Stimulated activated CD4-positive, alpha-beta T cell treated with anti-CD3 and anti-CD28 coated beads, Interleukin-4, amount 100 ng/mL, for 24 hours (primary cell): ENCODE data around the gene DDRGK1.
A peak's percentile ranks its signal among the peaks of the same experiment; 100 is the strongest.

Experiments
- DNase-seq: peaks from one replicate; pipeline ENCODE4 v3.0.0-alpha.2; 2020

DDRGK1 gene

DNA sequence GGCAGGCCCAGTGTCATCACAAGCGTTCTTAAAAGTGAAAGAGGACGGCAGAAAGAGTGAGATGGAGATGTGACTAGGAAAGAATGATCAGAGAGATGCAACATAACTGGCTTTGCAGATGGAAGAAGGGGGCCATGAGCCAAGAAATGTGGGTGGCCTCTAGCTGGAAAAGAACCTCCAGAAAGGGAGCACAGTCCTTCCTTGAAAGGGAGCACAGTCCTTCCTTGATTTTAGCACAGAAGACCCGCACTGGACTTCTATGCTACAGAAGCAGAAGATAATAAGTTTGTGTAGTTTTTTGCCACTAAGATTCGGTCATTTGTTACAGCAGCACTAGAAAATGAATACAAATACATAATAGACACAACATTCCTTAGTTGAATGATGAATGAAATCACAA is 24.2 kb downstream of the DDRGK1 start:
- no peak for DNase-seq

DNA sequence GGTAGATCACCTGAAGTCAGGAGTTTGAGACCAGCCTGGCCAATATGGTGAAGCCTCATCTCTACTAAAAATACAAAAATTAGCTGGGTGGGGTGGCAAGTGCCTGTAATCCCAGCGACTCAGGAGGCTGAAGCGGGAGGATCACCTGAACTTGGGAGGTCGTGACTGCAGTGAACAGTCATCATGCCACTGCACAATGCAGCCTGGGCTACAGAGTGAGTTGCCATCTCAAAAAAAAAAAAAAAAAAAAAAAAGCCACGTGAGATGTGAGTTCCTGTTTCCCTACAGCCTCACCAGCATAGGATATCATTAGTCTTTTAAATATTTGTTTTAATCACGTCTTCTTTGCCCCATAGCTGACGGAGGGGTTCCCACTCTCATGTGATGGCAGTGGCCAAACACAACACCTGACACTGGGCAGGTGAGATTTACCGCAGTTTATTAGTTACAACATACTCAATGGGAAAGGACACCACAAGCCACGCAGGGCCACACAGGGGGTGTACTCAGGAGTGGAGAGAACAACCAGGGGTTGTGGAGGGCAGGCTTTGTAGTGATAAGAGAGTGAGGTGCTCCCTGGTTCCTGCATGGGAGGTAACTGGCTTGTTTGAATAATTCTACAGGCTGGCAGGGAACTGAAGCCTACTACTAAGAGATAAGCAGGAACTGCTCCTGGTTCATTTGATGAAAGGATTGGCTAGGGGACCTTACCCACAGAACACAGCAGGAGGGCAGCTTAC is 26.6 kb downstream of the DDRGK1 start:
- no peak for DNase-seq

GRCh38 chr20:3175270-3175669 is 29.2 kb downstream of the DDRGK1 start:
- DNase-seq: no peak

DNA sequence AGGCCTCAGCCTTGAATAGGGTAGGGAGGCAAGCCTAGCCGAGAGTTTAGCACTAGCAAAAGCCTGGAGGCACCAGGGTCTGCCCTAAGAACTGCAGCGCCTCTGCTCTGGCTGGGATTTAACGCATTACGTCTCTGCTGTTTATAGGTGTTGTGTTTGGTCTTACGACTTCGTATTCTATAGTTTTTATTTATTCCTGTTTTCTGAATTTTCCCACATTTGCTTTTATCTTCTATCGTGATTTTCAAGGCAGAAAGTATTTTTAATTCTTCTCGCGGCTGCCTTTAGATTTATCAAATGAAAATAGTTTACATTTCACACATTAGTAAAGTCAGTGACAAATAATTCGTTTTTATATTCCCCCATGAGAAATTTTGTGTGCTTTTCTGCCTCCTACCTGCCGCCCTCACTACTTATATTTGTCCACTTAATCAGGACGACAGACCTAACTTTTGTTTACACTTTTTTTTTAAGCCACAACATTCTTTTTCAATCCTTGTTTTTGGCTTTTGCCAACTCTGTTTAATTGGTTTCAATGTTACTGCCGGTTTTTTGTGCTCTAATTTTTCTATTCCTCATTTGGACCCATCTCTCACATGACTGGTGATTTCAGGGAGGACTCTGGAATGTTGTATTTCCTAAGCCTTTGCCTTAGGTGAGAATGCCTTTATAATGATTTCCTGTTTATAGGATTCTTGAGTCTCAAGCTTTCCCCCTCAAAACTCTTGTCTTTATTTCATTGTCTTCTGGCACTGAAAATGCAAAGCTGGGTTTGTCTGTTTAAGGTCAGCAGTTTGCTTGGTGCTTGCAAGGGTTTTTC is 29.8 kb downstream of the DDRGK1 start:
- no peak for DNase-seq

DNA sequence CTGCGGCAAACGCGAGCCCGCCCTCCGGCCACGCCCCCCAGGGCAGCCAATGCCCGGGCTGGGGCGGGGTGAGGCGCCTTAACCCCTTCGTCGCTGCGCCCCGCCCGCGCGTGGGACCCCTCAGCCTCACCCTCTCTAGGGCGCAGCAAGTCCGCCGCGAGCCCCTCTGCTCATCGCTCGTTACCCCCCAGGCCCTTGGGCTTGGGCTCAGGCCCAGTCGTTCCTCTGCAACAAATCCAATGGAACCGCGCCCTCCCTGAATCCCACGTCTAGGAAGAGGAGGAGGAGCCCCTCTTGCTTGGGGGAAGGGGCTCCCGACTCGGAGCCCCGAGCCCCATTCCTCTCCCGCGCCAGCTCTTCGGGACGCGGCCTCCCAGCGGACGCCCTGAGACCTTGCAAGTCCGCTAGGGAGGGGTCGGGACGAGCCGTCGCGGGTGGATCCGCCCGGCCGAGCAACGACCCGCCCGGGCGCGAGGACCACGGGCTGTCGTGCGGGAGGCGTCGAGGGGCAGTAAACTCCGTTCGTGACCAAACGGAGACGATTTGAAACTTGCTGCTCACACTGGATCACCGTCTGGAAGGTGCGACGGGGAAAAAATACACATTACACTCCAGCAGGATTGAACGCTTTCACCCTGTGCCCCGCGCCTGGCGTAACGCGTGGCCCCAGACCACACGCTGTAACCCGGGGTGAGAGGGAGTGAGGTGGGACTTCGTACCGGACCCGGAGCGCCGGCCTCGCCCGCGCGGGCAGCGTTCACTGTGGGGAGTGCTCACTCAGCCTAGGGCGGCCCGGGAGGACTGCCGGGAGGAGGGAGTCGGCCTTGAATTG is 30.7 kb downstream of the DDRGK1 start:
- DNase-seq: peak; percentile 90

- peak; percentile 78 for DNase-seq
These were observed 31.4 kb downstream of the DDRGK1 start, which contains the start of gene LZTS3 for GRCh38 chr20:3172933-3173609. Gene LZTS3 (minus strand): TSS chr20:3173549. CDS start chr20:3167163, 6,386 bp downstream.

GRCh38 chr20:3172126-3172932 is 32.2 kb downstream of the DDRGK1 start:
- DNase-seq: no peak

DNA sequence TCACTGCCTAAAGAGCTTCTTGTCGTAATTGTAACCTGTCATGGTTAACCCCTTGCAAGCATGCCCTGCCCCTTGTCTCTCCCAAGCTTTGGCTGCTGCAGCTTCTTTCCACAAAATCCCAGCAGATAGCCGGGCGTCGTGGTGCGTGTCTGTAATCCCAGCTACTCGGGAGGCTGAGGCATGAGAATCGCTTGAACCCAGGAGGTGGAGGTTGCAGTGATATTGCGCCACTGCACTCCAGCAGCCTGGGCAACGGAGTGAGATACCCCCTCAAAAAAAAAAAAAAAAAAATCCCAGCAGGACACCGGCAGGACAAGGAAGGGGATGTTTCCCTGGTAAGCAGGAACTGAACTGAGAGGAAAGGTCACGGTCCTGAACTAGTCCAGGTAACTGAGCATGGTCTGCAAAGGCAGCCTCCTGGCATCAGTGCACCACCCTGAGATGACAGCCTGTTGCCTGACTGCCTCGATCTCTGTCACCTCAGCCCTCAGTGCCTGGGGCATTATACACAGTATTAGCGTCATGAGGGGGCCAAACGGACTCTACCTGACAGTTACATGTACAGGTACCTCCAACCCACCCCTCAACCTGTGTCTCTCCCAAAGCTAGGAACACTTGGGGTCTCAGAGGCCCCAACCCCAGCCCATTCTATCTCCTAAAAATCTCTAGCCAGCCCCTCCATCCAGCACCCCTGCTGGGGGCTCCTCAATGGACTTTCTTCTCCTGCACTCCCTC is 32.9 kb downstream of the DDRGK1 start:
- DNase-seq: no peak

- DNase-seq: no peak
These were observed 35.5 kb downstream of the DDRGK1 start for GRCh38 chr20:3168829-3169590.

DNA sequence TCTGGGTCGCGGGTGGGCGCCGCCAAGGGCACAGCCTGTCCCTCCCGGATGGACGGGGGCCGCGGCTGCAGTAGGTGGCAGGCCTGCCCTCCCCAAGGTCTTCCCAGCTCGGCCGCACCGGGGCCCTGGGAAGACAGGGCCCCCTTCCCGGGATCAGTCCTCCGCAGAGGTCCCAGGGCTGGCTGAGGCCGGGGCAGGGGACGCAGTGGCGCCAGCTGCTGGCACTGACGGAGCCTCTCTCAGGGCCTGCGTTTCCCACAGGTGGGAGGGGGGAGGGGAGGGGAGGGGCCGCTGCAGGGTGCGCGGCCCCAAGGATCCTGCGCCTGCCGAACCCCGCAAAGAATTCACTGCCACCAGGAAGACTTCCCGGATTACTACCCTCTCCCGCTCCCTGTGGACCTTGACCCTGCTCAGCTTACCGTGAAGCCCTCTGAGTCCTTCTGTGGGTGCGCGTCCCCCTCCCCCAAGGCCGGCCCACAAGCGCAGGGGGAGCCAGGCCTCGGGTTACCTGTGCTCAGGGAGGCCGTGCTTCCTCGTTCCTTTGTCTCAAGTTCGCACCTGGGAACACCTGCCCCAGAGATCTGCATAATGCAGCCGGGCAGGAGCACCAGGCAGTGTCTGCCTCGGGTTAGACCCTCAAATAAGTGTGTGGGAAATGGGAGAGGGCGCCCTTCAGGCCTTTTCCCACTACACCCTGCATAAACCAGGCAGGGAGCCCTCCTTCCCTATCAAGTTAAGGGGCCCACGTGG is 36.2 kb downstream of the DDRGK1 start:
- DNase-seq: no peak

DNA sequence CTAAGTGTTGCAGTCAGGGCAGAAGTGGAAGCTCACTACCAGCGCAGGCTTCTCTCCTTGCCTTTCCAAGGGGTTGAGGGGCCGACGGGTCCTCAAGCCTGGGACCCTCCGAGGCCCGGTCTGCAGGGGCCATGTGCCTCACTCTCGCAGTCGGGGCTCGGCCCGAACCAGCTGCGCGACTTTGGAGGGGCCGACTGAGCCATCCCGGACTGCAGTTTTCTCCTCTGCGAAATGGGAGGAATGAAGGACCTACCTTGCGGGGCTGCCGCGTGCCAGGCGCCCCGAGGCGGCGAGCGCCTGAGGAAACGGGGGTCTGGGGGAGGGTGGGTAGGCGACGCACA is 36.8 kb downstream of the DDRGK1 start:
- DNase-seq: no peak

DNA sequence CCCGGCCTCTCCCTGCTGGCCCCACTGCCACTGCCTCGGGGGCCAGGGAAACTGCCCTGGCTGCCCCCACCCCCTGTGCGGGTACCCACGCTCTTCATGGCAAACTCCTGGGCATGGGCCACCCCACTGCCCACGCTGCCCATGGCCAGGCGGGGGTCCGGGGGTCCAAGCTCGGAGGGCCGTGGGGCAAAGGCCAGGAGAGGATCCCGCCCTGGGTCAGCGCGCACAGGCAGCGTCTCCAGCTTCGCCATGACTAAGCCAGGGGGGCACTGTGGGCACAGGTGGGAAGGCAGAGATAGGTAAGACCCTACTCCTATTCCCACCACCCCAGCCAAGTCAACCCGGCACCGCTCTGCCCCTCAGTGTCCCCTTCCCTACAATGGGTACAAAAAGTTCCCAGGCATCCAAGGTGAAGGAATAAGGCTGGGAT is 37.6 kb downstream of the DDRGK1 start:
- DNase-seq: no peak

GRCh38 chr20:3166338-3166912 is 38.1 kb downstream of the DDRGK1 start:
- DNase-seq: no peak

- no peak for DNase-seq
These were observed 38.8 kb downstream of the DDRGK1 start for GRCh38 chr20:3165473-3166337.

DNA sequence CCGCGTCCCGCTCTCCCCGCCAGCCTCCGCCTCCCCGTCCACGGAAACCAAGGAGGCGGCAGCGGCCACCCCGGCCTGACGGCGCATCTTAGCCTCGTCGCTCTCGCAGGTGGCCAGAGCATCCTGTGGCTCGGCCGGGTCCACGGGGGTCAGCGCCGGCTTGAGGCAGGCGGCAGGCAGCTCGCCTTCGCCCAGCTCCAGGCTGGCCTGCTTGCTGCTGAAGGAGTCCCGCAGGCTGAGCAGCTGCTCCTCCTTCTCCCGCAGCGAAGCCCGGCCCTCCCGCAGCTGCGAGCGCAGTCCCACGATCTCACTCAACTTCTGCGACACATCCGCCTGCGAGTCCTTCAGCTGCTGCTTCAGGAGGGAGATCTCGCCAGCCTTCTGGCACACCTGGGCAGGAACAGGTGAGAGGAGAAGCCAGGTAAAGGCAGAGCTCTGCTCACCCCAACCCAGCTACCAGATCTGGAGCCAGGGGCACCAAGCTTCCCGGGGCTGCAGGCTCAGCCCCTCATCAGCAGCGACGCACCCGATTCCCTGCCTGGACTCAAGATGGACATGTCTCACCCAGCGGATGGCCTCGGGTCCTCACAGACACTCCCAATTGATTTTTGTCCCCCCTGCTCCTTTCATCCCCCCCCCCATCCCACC is 39.6 kb downstream of the DDRGK1 start:
- no peak for DNase-seq

- DNase-seq: no peak
These were observed 40.3 kb downstream of the DDRGK1 start for GRCh38 chr20:3164043-3164762.
